Heart left ventricle (tissue), 16 donors: ENCODE measurements around the gene APOOL. TPM values are rescaled to one million over a fixed set of nuclear protein-coding genes. Genes with fewer than 3 reads are reported as not detected.
A peak's percentile ranks its signal among the peaks of the same experiment; 100 is the strongest.
"Not testable (repeated sequence)": the region's sequence is repeated elsewhere in the genome, so short reads cannot be mapped to it uniquely, and the experiment has no call there.

Experiments used
- ATAC-seq, 4 donors: fragments of 200-7000 bp; cut with Tn5 transposase; one replicate each; pipeline ENCODE4 v1.9.1; 2020 to 2022; ENCODE audit warnings: moderate library complexity in 4 of 4, mild to moderate bottlenecking in 3 of 4, moderate number of reproducible peaks in 1 of 4
- DNase-seq, 5 donors: peaks; one replicate each; pipeline ENCODE4 v3.0.0-alpha.2; 2020
- H3K27ac ChIP-seq, 12 donors: fragments of 200-600 bp; sonication (generic) in 4 of 12; one replicate each; pipeline versions ENCODE4 v1.5.0 to v1.8.0; 2016 to 2022; ENCODE audit warnings: mild to moderate bottlenecking in 2 of 12
- H3K27me3 ChIP-seq, 9 donors: fragments of 200-600 bp; sonication (generic) in 2 of 9; one replicate each; pipeline versions ENCODE4 v1.5.1 to v1.8.0; 2016 to 2022; ENCODE audit warnings: mild to moderate bottlenecking in 3 of 9
- H3K36me3 ChIP-seq, 9 donors: fragments of 200-600 bp; sonication (generic) in 2 of 9; one replicate each; pipeline versions ENCODE4 v1.5.0 to v1.8.0; 2018 to 2022; ENCODE audit warnings: mild to moderate bottlenecking in 2 of 9
- H3K4me1 ChIP-seq, 12 donors: fragments of 200-600 bp; sonication (generic) in 4 of 12; one replicate each; pipeline versions ENCODE4 v1.5.0 to v1.8.0; 2016 to 2022; ENCODE audit warnings: mild to moderate bottlenecking in 3 of 12
- H3K4me3 ChIP-seq, 12 donors: fragments of 200-600 bp; sonication (generic) in 4 of 12; one replicate each; pipeline versions ENCODE4 v1.5.0 to v1.8.0; 2017 to 2022; ENCODE audit warnings: mild to moderate bottlenecking in 9 of 12, moderate library complexity in 4 of 12
- H3K9me3 ChIP-seq, 12 donors: fragments of 200-600 bp; sonication (generic) in 4 of 12; one replicate each; pipeline versions ENCODE4 v1.5.0 to v1.8.0; 2016 to 2022; ENCODE audit warnings: mild to moderate bottlenecking in 1 of 12
- CTCF ChIP-seq, 12 donors: fragments of 200-600 bp; sonication (generic) in 4 of 12; IDR thresholded peaks; one replicate each; pipeline versions ENCODE4 v1.5.0 to v1.8.0; 2018 to 2022; ENCODE audit warnings: antibody characterized with exemption in 12 of 12, mild to moderate bottlenecking in 5 of 12
- POLR2A ChIP-seq, 2 donors: fragments of 450-650 bp; IDR thresholded peaks; one replicate each; pipeline ENCODE4 v1.6.1; 2017; ENCODE audit warnings: antibody characterized with exemption in 2 of 2, mild to moderate bottlenecking in 2 of 2, moderate library complexity in 2 of 2
- WGBS, 4 donors: extraction: QIAGEN DNeasy Blood & Tissue Kit in 2 of 4; methylation state at CpG; one replicate each; pipeline versions ENCODE4 v1.1.5 to v1.1.7; 2013 to 2018; 5-methylcytosine and 5-hydroxymethylcytosine counted together
- intact Hi-C, 10 donors: fragments of 100-400 bp; cut with DNase I; formaldehyde crosslinking; loops; one replicate each; pipeline versions ENCODE4 v1.11.1 to v1.14.2; 2022
- polyA plus RNA-seq, 2 donors: library from polyadenylated mRNA; stranded (reverse); fragments of 200-250 nt; gene quantifications; one replicate each; pipeline ENCODE4 v1.2.3, GENCODE V29; 2013
- total RNA-seq, 9 donors: library from RNA; depleted of rRNA in 2 of 9; stranded (reverse); fragments of >200 nt in 2 of 9; fragmentation: NEBNext Ultra II Directional in 3 of 9; extraction: Animal tissue kit (Norgen Biotek cat#: 25700) in 3 of 9; gene quantifications; one replicate each; pipeline versions ENCODE4 v1.1.0 to v1.2.4, GENCODE V29; 2016 to 2023
- donor health status: ischemic (EF 13 %, LVEDD 7.1; RV severe dilation, severe dysfunction).
- donor health status: healthy with polysubstance abuse.
- donor health status: DM: no; HTN: yes; CAD: no.
- donor health status: DM: no; HTN: no; CAD: no.
- donor health status: ischemic (EF 25% LVEDD 6.9; RV normal size, moderate dysfunction).
- donor health status: ischemic (EF 25% LVEDD 5.7; RV mildly dilated, moderate dysfunction).
- donor health status: healthy.
- donor health status: DM: yes; HTN: yes; CAD: no.
- donor health status: ischemic (EF 35%, LVEDD 5.7; RV mildly dilated, moderate dysfunction).
- donor health status: nonischemic (EF 11% LVEDD 7.7; RV severe dilation, severe dysfunction).
- donor health status: DM: yes; HTN: yes; CAD: no.
- donor health status: PGD.
- donor health status: ischemic (EF 29% LVEDD 5.4; RV normal size, mild dysfunction).
- donor health status: nonischemic (EF 23%, LVEDD 6.1; RV moderate dilation, normal function).

Gene APOOL
- total and polyA plus RNA-seq, 11 donors, result 5.7 to 63.0 (median 47.8) TPM

- H3K4me3 ChIP-seq, result no peak overlapping the region
- no peaks in the 10 kb centered on the region for H3K36me3 ChIP-seq
- intact Hi-C loops, result no loop called here
- 70 to 83% (median 75%) methylated on average over 1 of the region's 1 CpG for WGBS, 4 donors
- no peaks in the 10 kb centered on the region for H3K9me3 ChIP-seq
- ATAC-seq (no peak), DNase-seq (no peak)
- H3K4me1 ChIP-seq, result no peaks in the 10 kb centered on the region
- H3K27ac ChIP-seq, result no peak overlapping the region
- H3K27me3 ChIP-seq, result peaks cover 0 to 2% (median 0%) of the 10 kb centered on the region in 9 donors
- TF ChIP-seq CTCF (IDR thresholded peaks at IDR 0.05), result no peak
- no peak for TF ChIP-seq POLR2A (IDR thresholded peaks at IDR 0.05)
Observed at GRCh38 chrX:84993150-84993549, 10.5 kb upstream of the APOOL start.

GRCh38 chrX:85001344-85001743, 2.3 kb upstream of the APOOL start:
- no peak for DNase-seq
- Histone ChIP-seq H3K4me1 (peaks cover 0 to 8% (median 0%) of the 10 kb centered on the region in 12 donors), H3K27ac (no peak overlapping the region), H3K9me3 (no peaks in the 10 kb centered on the region), H3K4me3 (no peak overlapping the region), H3K27me3 (peaks cover 0 to 4% (median 0%) of the 10 kb centered on the region in 9 donors), H3K36me3 (no peaks in the 10 kb centered on the region)
- ATAC-seq, result no peak
- TF ChIP-seq CTCF (IDR thresholded peaks at IDR 0.05) (no peak), POLR2A (IDR thresholded peaks at IDR 0.05) (no peak)
- 73 to 100% (median 81%) methylated on average over 1 of the region's 1 CpG for WGBS, 4 donors
- intact Hi-C loops, result no loop called here

- Histone ChIP-seq H3K9me3 (peaks cover 0 to 2% (median 0%) of the 10 kb centered on the region in 12 donors), H3K27ac (peak overlapping the region in 11 of 12 donors; percentile 23 to 74 (median 54)), H3K27me3 (peaks cover 0 to 4% (median 0%) of the 10 kb centered on the region in 9 donors), H3K4me3 (peak overlapping the region; percentile 40 to 92 (median 68)), H3K36me3 (no peaks in the 10 kb centered on the region), H3K4me1 (peaks cover 0 to 8% (median 0%) of the 10 kb centered on the region in 12 donors)
- TF ChIP-seq CTCF (IDR thresholded peaks at IDR 0.05) (no peak), POLR2A (IDR thresholded peaks at IDR 0.05) (no peak)
- DNase-seq (no peak), ATAC-seq (peak in 2 of 4 donors; percentile 7 to 28)
- intact Hi-C loops, result no loop called here
- WGBS, 4 donors, result 8 to 52% (median 28%) methylated on average over 11 of the region's 11 CpGs
Observed at GRCh38 chrX:85004255-85004654, 578 bp downstream of the APOOL start.

DNA sequence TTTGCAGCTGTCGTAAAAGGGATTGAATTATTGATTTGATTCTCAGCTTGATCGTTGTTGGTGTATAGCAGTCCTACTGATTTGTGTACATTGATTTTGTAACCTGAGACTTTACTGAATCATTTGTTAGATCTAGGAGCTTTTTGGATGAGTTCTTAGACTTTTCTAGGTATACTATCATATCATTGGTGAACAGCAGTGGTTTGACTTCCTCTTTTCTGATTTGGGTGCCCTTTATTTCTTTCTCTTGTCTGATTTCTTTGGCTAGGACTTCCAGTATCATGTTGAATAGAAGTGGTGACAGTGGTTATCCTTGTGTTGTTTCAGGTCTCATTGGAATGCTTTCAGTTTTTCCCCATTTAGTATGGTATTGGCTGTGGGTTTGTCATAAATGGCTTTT, 8.4 kb downstream of the APOOL start:
- no peak for TF ChIP-seq POLR2A (IDR thresholded peaks at IDR 0.05)
- no peak overlapping the region for H3K4me3 ChIP-seq
- DNase-seq (no peak), ATAC-seq (no peak)
- H3K4me1 ChIP-seq, result no peaks in the 10 kb centered on the region
- peaks cover 0 to 10% (median 0%) of the 10 kb centered on the region in 12 donors for H3K9me3 ChIP-seq
- no peak overlapping the region for H3K27ac ChIP-seq
- no peaks in the 10 kb centered on the region for H3K36me3 ChIP-seq
- H3K27me3 ChIP-seq, result no peaks in the 10 kb centered on the region
- intact Hi-C loops, result no loop called here
- 93 to 96% (median 95%) methylated on average over 2 of the region's 2 CpGs for WGBS, 4 donors

DNA sequence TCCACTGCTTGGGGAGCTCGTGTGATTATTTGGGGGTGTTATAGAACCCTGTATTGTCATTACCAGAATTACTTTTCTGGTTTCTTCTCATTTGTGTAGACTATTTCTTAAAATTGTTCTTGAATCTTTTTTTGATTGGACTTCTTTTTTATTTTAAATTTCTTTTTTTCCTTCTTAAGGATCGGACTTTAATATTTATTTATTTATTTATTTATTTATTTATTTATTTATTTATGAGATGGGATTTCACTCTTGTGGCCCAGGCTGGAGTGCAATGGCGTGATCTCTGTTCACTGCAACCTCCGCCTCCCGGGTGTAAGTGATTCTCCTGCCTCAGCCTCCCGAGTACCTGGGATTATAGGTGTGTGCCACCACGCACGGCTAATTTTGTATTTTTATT, 11.7 kb downstream of the APOOL start:
- intact Hi-C loops, DNase-seq, H3K4me3 ChIP-seq, H3K36me3 ChIP-seq, H3K27me3 ChIP-seq, H3K4me1 ChIP-seq, H3K27ac ChIP-seq, ATAC-seq: not testable (repeated sequence)
- 88 to 99% (median 93%) methylated on average over 8 of the region's 8 CpGs for WGBS, 4 donors
- peaks cover 0 to 13% (median 2%) of the 10 kb centered on the region in 12 donors for H3K9me3 ChIP-seq
